GM12878 (cell line): ENCODE measurements around the gene CAMK1.

ENCODE experiments used
- CTCF ChIP-seq, 3 experiments: IDR thresholded peaks in 2 of 3; conservative IDR thresholded peaks in 1 of 3; 2 replicates each; pipeline ENCODE4 v1.5.1; 2011; ENCODE audit warnings: low read depth in 3 of 3, low read length in 3 of 3, mild to moderate bottlenecking in 3 of 3, control low read depth in 2 of 3, moderate library complexity in 2 of 3, inconsistent platforms in 1 of 3, mixed read lengths in 1 of 3; ENCODE audit not compliant: control insufficient read depth in 2 of 3, insufficient read depth in 1 of 3; ENCODE audit errors: extremely low read depth in 1 of 3
- EP300 ChIP-seq, 2 experiments: fragments of 150-350 bp in 1 of 2; IDR thresholded peaks; 2 replicates each; pipeline ENCODE4 v1.6.1; 2011 to 2012; ENCODE audit warnings: low read depth in 2 of 2, low read length in 2 of 2, borderline replicate concordance in 1 of 2, improper control_type of control experiment in 1 of 2, inconsistent platforms in 1 of 2; ENCODE audit not compliant: control insufficient read depth in 1 of 2

DNA sequence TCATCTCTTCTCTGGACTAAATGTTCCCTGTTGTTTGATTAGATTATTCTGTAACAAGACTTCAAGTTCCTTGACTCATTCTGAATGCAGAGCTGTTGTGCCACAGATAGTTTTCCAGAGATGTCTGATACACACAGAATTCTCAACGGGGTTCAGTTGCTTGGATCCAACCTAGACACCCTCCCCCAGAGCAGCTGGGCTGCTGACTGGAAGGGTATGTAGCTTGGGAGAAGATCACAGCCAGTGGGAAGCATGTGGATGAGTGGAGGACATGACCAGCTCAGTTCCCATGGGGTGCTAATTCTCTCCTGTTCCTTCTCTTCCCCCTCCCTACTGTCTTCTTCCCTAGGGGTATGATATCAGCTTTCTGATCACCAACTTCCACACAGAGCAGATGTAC lies 33.7 kb upstream of the CAMK1 start:
- no peak for TF ChIP-seq EP300 (IDR thresholded peaks at IDR 0.05; ENCODE audit: borderline replicate concordance in 1 of 2, control insufficient read depth in 1 of 2, low read depth in 2 of 2, low read length in 2 of 2)
- no peak for TF ChIP-seq CTCF (IDR thresholded peaks at IDR 0.05 in 2 of 3, conservative IDR thresholded peaks at IDR 0.05 in 1 of 3; ENCODE audit: control insufficient read depth in 2 of 3, extremely low read depth in 1 of 3, insufficient read depth in 1 of 3, low read depth in 3 of 3, low read length in 3 of 3)
